DND-41 (cell line): ENCODE measurements around the gene UBE3D.

Experiments
- ATAC-seq: fragments of 200-7000 bp; cut with Tn5 transposase; 3 replicates; pipeline ENCODE4 v1.9.1; 2021; ENCODE audit warnings: low read depth; ENCODE audit not compliant: insufficient read depth
- DNase-seq: peaks from one replicate; pipeline ENCODE4 v3.0.0-alpha.2; 2020
- H2AFZ ChIP-seq: 2 replicates; pipeline ENCODE4 v1.6.0; 2012; ENCODE audit warnings: low read depth, low read length
- H3K27ac ChIP-seq: 2 replicates; pipeline ENCODE4 v1.5.1; 2012; ENCODE audit warnings: low read length, inconsistent platforms
- H3K27me3 ChIP-seq: fragments of 200-600 bp; sonication (generic); 2 replicates; pipeline ENCODE4 v1.6.0; 2012; ENCODE audit warnings: low read length, mild to moderate bottlenecking, inconsistent platforms; ENCODE audit not compliant: insufficient read depth, poor library complexity
- H3K36me3 ChIP-seq: 2 replicates; pipeline ENCODE4 v1.5.1; 2012; ENCODE audit warnings: low read length, inconsistent platforms; ENCODE audit not compliant: insufficient read depth
- H3K4me1 ChIP-seq: 2 replicates; pipeline ENCODE4 v1.5.1; 2012; ENCODE audit warnings: mild to moderate bottlenecking, low read length; ENCODE audit not compliant: insufficient read depth
- H3K4me2 ChIP-seq: 2 replicates; pipeline ENCODE4 v1.6.0; 2012; ENCODE audit warnings: mild to moderate bottlenecking, moderate library complexity, low read length, inconsistent platforms; ENCODE audit not compliant: insufficient read depth
- H3K4me3 ChIP-seq, 2 experiments: fragments of 200-600 bp in 1 of 2; shearing (Covaris generic) in 1 of 2; 2 replicates each; pipeline ENCODE4 v1.5.1; 2012 to 2016; ENCODE audit warnings: inconsistent platforms in 2 of 2, low read length in 2 of 2, mild to moderate bottlenecking in 2 of 2, low read depth in 1 of 2, moderate library complexity in 1 of 2
- H3K79me2 ChIP-seq: 2 replicates; pipeline ENCODE4 v1.6.0; 2012; ENCODE audit warnings: low read length, inconsistent platforms; ENCODE audit not compliant: insufficient read depth
- H3K9ac ChIP-seq: 2 replicates; pipeline ENCODE4 v1.6.0; 2012; ENCODE audit warnings: low read depth, mild to moderate bottlenecking, inconsistent platforms, low read length, moderate library complexity
- H3K9me3 ChIP-seq: 2 replicates; pipeline ENCODE4 v1.5.1; 2012; ENCODE audit warnings: low read length, moderate library complexity, mild to moderate bottlenecking, inconsistent platforms; ENCODE audit not compliant: insufficient read depth, severe bottlenecking
- H4K20me1 ChIP-seq: 2 replicates; pipeline ENCODE4 v1.6.0; 2012; ENCODE audit warnings: low read length; ENCODE audit not compliant: insufficient read depth
- EZH2 ChIP-seq: IDR thresholded peaks from 3 replicates; pipeline ENCODE4 v1.6.1; 2012; ENCODE audit warnings: borderline replicate concordance, low read depth, mild to moderate bottlenecking, moderate library complexity, low read length, inconsistent platforms; ENCODE audit not compliant: severe bottlenecking
- TF ChIP-seq, protein P1 (sequence below): IDR thresholded peaks from 2 replicates; pipeline ENCODE4 v1.5.1; 2012; ENCODE audit warnings: borderline replicate concordance, low read length, moderate library complexity, mild to moderate bottlenecking; ENCODE audit not compliant: poor library complexity, severe bottlenecking; ENCODE audit errors: extremely low read depth

Gene UBE3D

DNA sequence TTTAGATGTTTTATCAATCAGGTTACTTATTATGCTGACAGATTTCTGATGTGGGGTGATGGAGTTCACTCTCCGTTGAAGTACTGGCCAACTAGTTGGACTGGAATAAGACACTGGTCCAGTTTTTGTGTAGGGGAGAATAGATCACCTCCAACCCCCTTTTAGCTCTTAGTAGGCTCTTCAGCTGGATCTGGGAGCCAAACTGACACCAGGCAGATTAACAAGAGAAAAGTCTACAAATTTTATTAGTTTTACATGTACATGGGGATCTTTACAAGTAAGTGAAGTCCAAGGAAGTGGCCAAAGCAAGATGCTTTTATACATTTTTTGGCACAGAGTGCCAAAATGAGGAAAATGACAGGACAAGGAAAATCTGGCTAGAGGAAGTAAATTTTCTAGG, 107.1 kb downstream of the UBE3D start:
- TF ChIP-seq, protein P1, sequence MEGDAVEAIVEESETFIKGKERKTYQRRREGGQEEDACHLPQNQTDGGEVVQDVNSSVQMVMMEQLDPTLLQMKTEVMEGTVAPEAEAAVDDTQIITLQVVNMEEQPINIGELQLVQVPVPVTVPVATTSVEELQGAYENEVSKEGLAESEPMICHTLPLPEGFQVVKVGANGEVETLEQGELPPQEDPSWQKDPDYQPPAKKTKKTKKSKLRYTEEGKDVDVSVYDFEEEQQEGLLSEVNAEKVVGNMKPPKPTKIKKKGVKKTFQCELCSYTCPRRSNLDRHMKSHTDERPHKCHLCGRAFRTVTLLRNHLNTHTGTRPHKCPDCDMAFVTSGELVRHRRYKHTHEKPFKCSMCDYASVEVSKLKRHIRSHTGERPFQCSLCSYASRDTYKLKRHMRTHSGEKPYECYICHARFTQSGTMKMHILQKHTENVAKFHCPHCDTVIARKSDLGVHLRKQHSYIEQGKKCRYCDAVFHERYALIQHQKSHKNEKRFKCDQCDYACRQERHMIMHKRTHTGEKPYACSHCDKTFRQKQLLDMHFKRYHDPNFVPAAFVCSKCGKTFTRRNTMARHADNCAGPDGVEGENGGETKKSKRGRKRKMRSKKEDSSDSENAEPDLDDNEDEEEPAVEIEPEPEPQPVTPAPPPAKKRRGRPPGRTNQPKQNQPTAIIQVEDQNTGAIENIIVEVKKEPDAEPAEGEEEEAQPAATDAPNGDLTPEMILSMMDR = no peak
- TF ChIP-seq EZH2 = no peak
- Histone ChIP-seq H3K27me3 (no peaks in the 10 kb centered on the region), H3K4me1 (peaks cover 54% of the 10 kb centered on the region), H2AFZ (peak overlapping the region; percentile 63), H3K36me3 (peaks cover 10% of the 10 kb centered on the region; the same call in 1 of the 2 replicates), H3K79me2 (peaks cover 34% of the 10 kb centered on the region), H3K4me2 (peak overlapping the region; percentile 60), H4K20me1 (no peaks in the 10 kb centered on the region), H3K27ac (peak overlapping the region; percentile 98), H3K4me3 (no peak overlapping the region), H3K9me3 (no peaks in the 10 kb centered on the region), H3K9ac (peak overlapping the region; percentile 66; the same call in 1 of the 2 replicates)
- DNase-seq = no peak
- ATAC-seq = no peak

DNA sequence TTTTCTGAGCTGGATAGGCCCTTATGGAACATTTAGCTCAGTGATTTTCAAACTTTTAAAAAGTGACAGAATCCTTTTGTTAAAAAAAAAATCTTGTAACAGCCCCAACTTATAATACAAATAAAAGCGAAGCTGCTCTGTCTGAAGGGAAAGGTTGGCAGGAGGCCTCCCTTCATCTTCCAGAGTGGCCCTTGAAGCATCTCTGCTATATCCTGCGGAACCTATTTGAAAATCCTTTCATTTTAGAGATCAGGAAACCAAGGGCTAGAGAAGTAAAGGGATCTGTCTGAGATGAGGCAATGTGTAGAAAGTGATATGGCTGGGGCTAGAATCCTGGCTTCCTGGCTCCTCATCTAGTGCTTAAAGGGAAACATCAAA, 107.8 kb downstream of the UBE3D start:
- Histone ChIP-seq H2AFZ (peak overlapping the region; percentile 52), H3K9ac (peak overlapping the region; percentile 66), H3K27ac (peak overlapping the region; percentile 98), H3K4me3 (peak overlapping the region in 1 of 2 experiments; percentile 49; a peak in 2 of 4 replicates), H4K20me1 (no peaks in the 10 kb centered on the region), H3K4me2 (peak overlapping the region; percentile 60), H3K4me1 (peaks cover 54% of the 10 kb centered on the region), H3K36me3 (peaks cover 17% of the 10 kb centered on the region), H3K27me3 (no peaks in the 10 kb centered on the region), H3K79me2 (peaks cover 41% of the 10 kb centered on the region), H3K9me3 (no peaks in the 10 kb centered on the region)
- DNase-seq (peak; percentile 31), ATAC-seq (peak; percentile 68)
- TF ChIP-seq, protein P1 = no peak
- TF ChIP-seq EZH2 = no peak

DNA sequence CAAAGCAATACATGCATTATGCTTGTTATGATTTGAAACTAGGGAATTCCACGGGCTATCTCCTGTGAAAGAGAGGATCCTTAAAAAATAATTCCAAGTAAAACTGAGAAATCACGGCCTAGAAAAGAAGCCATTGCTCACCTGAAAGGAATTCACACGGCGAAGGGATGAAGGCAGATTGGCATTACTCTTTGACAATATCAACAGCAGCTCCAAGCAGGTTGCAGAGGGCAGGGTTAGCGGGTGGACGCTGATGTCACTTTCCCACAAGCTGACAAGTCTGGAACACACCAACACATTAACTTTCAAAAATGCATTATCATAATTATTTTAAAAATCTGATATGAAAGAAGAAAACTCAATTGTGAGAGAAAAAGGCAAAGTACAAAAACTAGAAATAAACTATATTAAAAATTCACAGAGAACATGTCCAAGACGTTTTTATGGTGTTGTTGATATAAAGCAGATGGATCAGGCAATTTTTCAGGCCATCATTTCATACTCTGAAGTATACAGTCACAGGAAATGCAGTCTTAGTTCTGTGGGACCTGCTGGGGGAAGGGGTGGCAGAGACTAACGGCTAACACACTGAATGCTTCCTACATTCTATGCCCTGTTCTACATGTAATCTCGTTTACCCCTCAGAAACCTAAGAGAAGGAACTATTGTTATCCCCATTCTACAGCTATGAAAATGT, 108.3 kb downstream of the UBE3D start:
- Histone ChIP-seq H3K79me2 (peaks cover 41% of the 10 kb centered on the region), H2AFZ (peak overlapping the region; percentile 52), H3K4me1 (peaks cover 54% of the 10 kb centered on the region), H3K9ac (peak overlapping the region; percentile 66), H3K36me3 (peaks cover 18% of the 10 kb centered on the region), H3K4me2 (peak overlapping the region; percentile 60), H3K27ac (peak overlapping the region; percentile 98), H4K20me1 (no peaks in the 10 kb centered on the region), H3K4me3 (peak overlapping the region; percentile 0 to 49; a peak in 3 of 4 replicates), H3K27me3 (no peaks in the 10 kb centered on the region), H3K9me3 (no peaks in the 10 kb centered on the region)
- no peak for TF ChIP-seq EZH2
- TF ChIP-seq, protein P1 = no peak
- peak; percentile 83 for DNase-seq
- peak; percentile 98 for ATAC-seq
